GM23338 (cell line): ENCODE data around the gene PIGR. TPM values are rescaled to one million over a fixed set of nuclear protein-coding genes. Genes with fewer than 3 reads are reported as not detected.
A peak's percentile ranks its signal among the peaks of the same experiment; 100 is the strongest.

Experiments used
- ATAC-seq: fragments of 200-7000 bp; cut with Tn5 transposase; 3 replicates; pipeline ENCODE4 v1.9.1; 2020
- DNase-seq: peaks from one replicate; pipeline ENCODE4 v3.0.0-alpha.2; 2015; ENCODE audit warnings: low spot score
- H2AFZ ChIP-seq: fragments of 200-600 bp; sonication (generic); 2 replicates; pipeline ENCODE4 v1.8.0; 2016; ENCODE audit warnings: antibody characterized with exemption, mild to moderate bottlenecking, moderate library complexity
- H3F3A ChIP-seq: fragments of 200-600 bp; sonication (generic); replicated peaks from 2 replicates; pipeline ENCODE4 v1.8.0; 2017; ENCODE audit warnings: antibody characterized with exemption, mixed run types, low read depth
- H3K27ac ChIP-seq: fragments of 200-600 bp; sonication (generic); 2 replicates; pipeline ENCODE4 v1.6.1; 2016; ENCODE audit warnings: low read depth
- H3K27me3 ChIP-seq: fragments of 200-600 bp; sonication (generic); 2 replicates; pipeline ENCODE4 v1.8.0; 2016; ENCODE audit warnings: mild to moderate bottlenecking, mixed run types, moderate library complexity; ENCODE audit not compliant: insufficient read depth
- H3K36me3 ChIP-seq: fragments of 200-600 bp; sonication (generic); 2 replicates; pipeline ENCODE4 v1.8.0; 2016; ENCODE audit warnings: mild to moderate bottlenecking; ENCODE audit not compliant: insufficient read depth
- H3K4me1 ChIP-seq: fragments of 200-600 bp; sonication (generic); 2 replicates; pipeline ENCODE4 v1.8.0; 2016; ENCODE audit warnings: mild to moderate bottlenecking, moderate library complexity; ENCODE audit not compliant: insufficient read depth
- H3K4me2 ChIP-seq: fragments of 200-600 bp; sonication (generic); 2 replicates; pipeline ENCODE4 v1.7.1; 2017; ENCODE audit warnings: mixed run types
- H3K4me3 ChIP-seq: fragments of 200-600 bp; sonication (generic); 2 replicates; pipeline ENCODE4 v1.6.1; 2016; ENCODE audit warnings: mixed run types
- H3K79me2 ChIP-seq: fragments of 200-600 bp; sonication (generic); replicated peaks from 2 replicates; pipeline ENCODE4 v1.8.0; 2017; ENCODE audit warnings: mild to moderate bottlenecking; ENCODE audit not compliant: insufficient read depth
- H3K9me2 ChIP-seq: fragments of 200-600 bp; sonication (generic); 2 replicates; pipeline ENCODE4 v1.8.0; 2017; ENCODE audit not compliant: insufficient read depth
- H4K20me1 ChIP-seq: fragments of 200-600 bp; sonication (generic); replicated peaks from 2 replicates; pipeline ENCODE4 v1.8.0; 2017; ENCODE audit warnings: mild to moderate bottlenecking; ENCODE audit not compliant: insufficient read depth
- H3K27ac Mint-ChIP-seq: 2 replicates; pipeline ENCODE4 v1.8.0; 2020; ENCODE audit warnings: inconsistent platforms, mild to moderate bottlenecking, moderate library complexity, mixed read lengths
- H3K27me3 Mint-ChIP-seq: 3 replicates; pipeline ENCODE4 v1.8.0; 2022; ENCODE audit warnings: low read depth, mild to moderate bottlenecking, moderate library complexity, mixed read lengths, inconsistent platforms; ENCODE audit not compliant: insufficient read depth, poor library complexity
- H3K36me3 Mint-ChIP-seq: 3 replicates; pipeline ENCODE4 v1.8.0; 2021; ENCODE audit warnings: low read depth, mild to moderate bottlenecking, inconsistent platforms, moderate library complexity, mixed read lengths
- H3K4me1 Mint-ChIP-seq: 3 replicates; pipeline ENCODE4 v1.8.0; 2020; ENCODE audit warnings: mild to moderate bottlenecking, inconsistent platforms, mixed read lengths
- H3K4me3 Mint-ChIP-seq: 3 replicates; pipeline ENCODE4 v1.8.0; 2021; ENCODE audit warnings: moderate library complexity, mild to moderate bottlenecking, inconsistent platforms, mixed read lengths
- H3K9me3 Mint-ChIP-seq: 3 replicates; pipeline ENCODE4 v1.8.0; 2020; ENCODE audit warnings: moderate library complexity, mild to moderate bottlenecking, inconsistent platforms, mixed read lengths
- CREB1 ChIP-seq: fragments of 250-450 bp; sonication (Bioruptor Pico); IDR thresholded peaks from 2 replicates; pipeline ENCODE4 v1.5.0; 2020; ENCODE audit warnings: low read depth, mild to moderate bottlenecking, moderate library complexity
- CTCF ChIP-seq, 2 experiments: fragments of 200-600 bp in 1 of 2; sonication (generic) in 1 of 2; conservative IDR thresholded peaks; 2 replicates each; pipeline versions ENCODE4 v1.5.1 to v1.6.1; 2016 to 2017; ENCODE audit warnings: antibody characterized with exemption in 2 of 2, low read depth in 2 of 2, mild to moderate bottlenecking in 2 of 2, moderate library complexity in 1 of 2
- EZH2 ChIP-seq: fragments of 200-600 bp; sonication (generic); IDR thresholded peaks from one replicate; pipeline ENCODE4 v1.8.0; 2017; ENCODE audit warnings: antibody characterized with exemption, mild to moderate bottlenecking, low read depth; ENCODE audit not compliant: unreplicated experiment
- EZH2phosphoT487 ChIP-seq: fragments of 200-600 bp; sonication (generic); IDR thresholded peaks from one replicate; pipeline ENCODE4 v1.8.1; 2018; ENCODE audit warnings: antibody characterized with exemption; ENCODE audit not compliant: unreplicated experiment
- JUNB ChIP-seq: IDR thresholded peaks from one replicate; pipeline ENCODE4 v1.6.1; 2016; ENCODE audit warnings: antibody characterized with exemption; ENCODE audit not compliant: unreplicated experiment
- NANOG ChIP-seq: IDR thresholded peaks from 2 replicates; pipeline ENCODE4 v1.6.1; 2016; ENCODE audit warnings: antibody characterized with exemption, borderline replicate concordance
- POLR2AphosphoS5 ChIP-seq: IDR thresholded peaks from 2 replicates; pipeline ENCODE4 v1.6.1; 2016; ENCODE audit warnings: antibody characterized with exemption, low read depth
- STAT1 ChIP-seq: IDR thresholded peaks from one replicate; pipeline ENCODE4 v1.6.1; 2016; ENCODE audit warnings: antibody characterized with exemption; ENCODE audit not compliant: unreplicated experiment
- ZNF114 ChIP-seq: fragments of 250-450 bp; sonication (Bioruptor Pico); IDR thresholded peaks from 2 replicates; pipeline ENCODE4 v1.5.0; 2020; ENCODE audit warnings: mild to moderate bottlenecking, moderate library complexity
- ZNF331 ChIP-seq: fragments of 250-450 bp; sonication (Bioruptor Pico); IDR thresholded peaks from 2 replicates; pipeline ENCODE4 v1.5.0; 2020; ENCODE audit warnings: low read depth, mild to moderate bottlenecking, moderate library complexity
- polyA plus RNA-seq: library from polyadenylated mRNA; unstranded; fragments of >200 nt; fragmentation: Nextera tagmentation; extraction: Ambion mirVana; gene quantifications from 2 replicates; pipeline ENCODE4 v1.2.1, GENCODE V29; 2016
- total RNA-seq: library from RNA; depleted of rRNA; stranded (reverse); fragments of >200 nt; shearing (Covaris generic); gene quantifications from 2 replicates; pipeline ENCODE4 v1.2.3, GENCODE V29; 2014
- TF ChIP-seq, protein P1 (sequence below): IDR thresholded peaks from 2 replicates; pipeline ENCODE4 v1.6.1; 2016; ENCODE audit warnings: antibody characterized with exemption
- TF ChIP-seq, protein P2 (sequence below): IDR thresholded peaks from one replicate; pipeline ENCODE4 v1.6.1; 2018; ENCODE audit warnings: antibody characterized with exemption; ENCODE audit not compliant: unreplicated experiment
- TF ChIP-seq, protein P3 (sequence below): fragments of 250-450 bp; sonication (Bioruptor Pico); IDR thresholded peaks from 2 replicates; pipeline ENCODE4 v1.5.0; 2020; ENCODE audit warnings: mild to moderate bottlenecking, moderate library complexity

The PIGR gene
- total and polyA plus RNA-seq, 2 experiments from 2014 or later, result not detected

DNA sequence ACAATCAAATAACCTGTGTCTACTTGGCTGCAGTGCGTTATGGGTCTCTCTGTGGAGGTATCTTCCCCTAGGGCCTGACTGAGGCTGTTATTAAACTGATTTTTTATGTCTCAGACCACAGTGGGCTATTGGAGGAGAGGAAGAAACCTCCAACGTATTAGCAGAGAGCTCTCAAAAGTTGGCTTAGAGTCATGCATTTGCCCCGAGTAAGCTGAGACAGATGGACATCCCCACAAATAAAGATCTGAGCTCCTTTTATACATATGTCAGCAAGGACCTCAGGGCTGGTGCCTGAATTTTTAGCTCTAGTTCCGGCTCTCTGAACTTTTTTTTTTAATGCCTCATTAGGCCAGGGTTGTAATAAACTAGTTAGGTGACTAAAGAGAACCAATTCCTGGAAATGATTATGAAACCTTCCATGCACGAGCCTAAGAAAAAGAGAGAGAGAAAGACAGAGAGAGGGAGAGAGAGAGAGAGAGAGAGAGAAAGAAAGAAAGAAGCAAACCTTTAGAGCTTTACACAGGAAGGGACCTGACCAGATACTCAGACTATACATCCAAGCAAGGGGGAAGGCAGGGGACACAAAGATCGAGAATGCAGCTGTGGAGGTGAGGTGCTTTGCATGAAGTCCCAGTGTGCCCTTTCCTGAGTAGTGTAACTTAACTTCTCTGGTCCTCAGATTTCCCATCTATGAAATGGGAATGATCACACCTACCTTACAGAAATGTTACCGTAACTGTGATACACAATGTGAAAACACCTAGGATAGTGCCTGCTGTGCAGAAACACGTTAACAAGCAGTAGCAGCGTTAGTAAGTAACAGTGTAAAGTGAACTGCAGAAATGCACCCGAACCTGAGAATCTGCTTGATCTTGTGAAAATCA is 8.4 kb upstream of the PIGR start:
- Mint-ChIP-seq H3K4me1 (no peaks in the 10 kb centered on the region), H3K9me3 (no peaks in the 10 kb centered on the region), H3K4me3 (no peak overlapping the region), H3K36me3 (no peaks in the 10 kb centered on the region), H3K27ac (no peak overlapping the region), H3K27me3 (peaks cover 8% of the 10 kb centered on the region)
- DNase-seq (no peak), ATAC-seq (no peak)
- Histone ChIP-seq H3K79me2 (no peaks in the 10 kb centered on the region), H3K4me3 (no peak overlapping the region), H3K27ac (no peak overlapping the region), H3K4me2 (no peak overlapping the region), H3K4me1 (no peaks in the 10 kb centered on the region), H3K36me3 (no peaks in the 10 kb centered on the region), H3F3A (no peaks in the 10 kb centered on the region), H3K27me3 (no peaks in the 10 kb centered on the region), H3K9me2 (peaks cover 4% of the 10 kb centered on the region; the same call in 1 of the 2 replicates), H4K20me1 (no peaks in the 10 kb centered on the region), H2AFZ (peak overlapping the region; percentile 63; the same call in 1 of the 2 replicates)
- TF ChIP-seq ZNF114 (CRISPR knock-in tag) (no peak), POLR2AphosphoS5 (no peak), CREB1 (CRISPR knock-in tag) (no peak), CTCF (conservative IDR thresholded peaks at IDR 0.05; ENCODE audit: low read depth in 2 of 2) (no peak), ZNF331 (CRISPR knock-in tag) (no peak), EZH2phosphoT487 (no peak), NANOG (no peak), JUNB (no peak), EZH2 (no peak), STAT1 (no peak)
- TF ChIP-seq, protein P1, sequence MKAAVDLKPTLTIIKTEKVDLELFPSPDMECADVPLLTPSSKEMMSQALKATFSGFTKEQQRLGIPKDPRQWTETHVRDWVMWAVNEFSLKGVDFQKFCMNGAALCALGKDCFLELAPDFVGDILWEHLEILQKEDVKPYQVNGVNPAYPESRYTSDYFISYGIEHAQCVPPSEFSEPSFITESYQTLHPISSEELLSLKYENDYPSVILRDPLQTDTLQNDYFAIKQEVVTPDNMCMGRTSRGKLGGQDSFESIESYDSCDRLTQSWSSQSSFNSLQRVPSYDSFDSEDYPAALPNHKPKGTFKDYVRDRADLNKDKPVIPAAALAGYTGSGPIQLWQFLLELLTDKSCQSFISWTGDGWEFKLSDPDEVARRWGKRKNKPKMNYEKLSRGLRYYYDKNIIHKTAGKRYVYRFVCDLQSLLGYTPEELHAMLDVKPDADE, result no peak
- TF ChIP-seq, protein P2, sequence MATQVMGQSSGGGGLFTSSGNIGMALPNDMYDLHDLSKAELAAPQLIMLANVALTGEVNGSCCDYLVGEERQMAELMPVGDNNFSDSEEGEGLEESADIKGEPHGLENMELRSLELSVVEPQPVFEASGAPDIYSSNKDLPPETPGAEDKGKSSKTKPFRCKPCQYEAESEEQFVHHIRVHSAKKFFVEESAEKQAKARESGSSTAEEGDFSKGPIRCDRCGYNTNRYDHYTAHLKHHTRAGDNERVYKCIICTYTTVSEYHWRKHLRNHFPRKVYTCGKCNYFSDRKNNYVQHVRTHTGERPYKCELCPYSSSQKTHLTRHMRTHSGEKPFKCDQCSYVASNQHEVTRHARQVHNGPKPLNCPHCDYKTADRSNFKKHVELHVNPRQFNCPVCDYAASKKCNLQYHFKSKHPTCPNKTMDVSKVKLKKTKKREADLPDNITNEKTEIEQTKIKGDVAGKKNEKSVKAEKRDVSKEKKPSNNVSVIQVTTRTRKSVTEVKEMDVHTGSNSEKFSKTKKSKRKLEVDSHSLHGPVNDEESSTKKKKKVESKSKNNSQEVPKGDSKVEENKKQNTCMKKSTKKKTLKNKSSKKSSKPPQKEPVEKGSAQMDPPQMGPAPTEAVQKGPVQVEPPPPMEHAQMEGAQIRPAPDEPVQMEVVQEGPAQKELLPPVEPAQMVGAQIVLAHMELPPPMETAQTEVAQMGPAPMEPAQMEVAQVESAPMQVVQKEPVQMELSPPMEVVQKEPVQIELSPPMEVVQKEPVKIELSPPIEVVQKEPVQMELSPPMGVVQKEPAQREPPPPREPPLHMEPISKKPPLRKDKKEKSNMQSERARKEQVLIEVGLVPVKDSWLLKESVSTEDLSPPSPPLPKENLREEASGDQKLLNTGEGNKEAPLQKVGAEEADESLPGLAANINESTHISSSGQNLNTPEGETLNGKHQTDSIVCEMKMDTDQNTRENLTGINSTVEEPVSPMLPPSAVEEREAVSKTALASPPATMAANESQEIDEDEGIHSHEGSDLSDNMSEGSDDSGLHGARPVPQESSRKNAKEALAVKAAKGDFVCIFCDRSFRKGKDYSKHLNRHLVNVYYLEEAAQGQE, result no peak
- TF ChIP-seq, protein P3, sequence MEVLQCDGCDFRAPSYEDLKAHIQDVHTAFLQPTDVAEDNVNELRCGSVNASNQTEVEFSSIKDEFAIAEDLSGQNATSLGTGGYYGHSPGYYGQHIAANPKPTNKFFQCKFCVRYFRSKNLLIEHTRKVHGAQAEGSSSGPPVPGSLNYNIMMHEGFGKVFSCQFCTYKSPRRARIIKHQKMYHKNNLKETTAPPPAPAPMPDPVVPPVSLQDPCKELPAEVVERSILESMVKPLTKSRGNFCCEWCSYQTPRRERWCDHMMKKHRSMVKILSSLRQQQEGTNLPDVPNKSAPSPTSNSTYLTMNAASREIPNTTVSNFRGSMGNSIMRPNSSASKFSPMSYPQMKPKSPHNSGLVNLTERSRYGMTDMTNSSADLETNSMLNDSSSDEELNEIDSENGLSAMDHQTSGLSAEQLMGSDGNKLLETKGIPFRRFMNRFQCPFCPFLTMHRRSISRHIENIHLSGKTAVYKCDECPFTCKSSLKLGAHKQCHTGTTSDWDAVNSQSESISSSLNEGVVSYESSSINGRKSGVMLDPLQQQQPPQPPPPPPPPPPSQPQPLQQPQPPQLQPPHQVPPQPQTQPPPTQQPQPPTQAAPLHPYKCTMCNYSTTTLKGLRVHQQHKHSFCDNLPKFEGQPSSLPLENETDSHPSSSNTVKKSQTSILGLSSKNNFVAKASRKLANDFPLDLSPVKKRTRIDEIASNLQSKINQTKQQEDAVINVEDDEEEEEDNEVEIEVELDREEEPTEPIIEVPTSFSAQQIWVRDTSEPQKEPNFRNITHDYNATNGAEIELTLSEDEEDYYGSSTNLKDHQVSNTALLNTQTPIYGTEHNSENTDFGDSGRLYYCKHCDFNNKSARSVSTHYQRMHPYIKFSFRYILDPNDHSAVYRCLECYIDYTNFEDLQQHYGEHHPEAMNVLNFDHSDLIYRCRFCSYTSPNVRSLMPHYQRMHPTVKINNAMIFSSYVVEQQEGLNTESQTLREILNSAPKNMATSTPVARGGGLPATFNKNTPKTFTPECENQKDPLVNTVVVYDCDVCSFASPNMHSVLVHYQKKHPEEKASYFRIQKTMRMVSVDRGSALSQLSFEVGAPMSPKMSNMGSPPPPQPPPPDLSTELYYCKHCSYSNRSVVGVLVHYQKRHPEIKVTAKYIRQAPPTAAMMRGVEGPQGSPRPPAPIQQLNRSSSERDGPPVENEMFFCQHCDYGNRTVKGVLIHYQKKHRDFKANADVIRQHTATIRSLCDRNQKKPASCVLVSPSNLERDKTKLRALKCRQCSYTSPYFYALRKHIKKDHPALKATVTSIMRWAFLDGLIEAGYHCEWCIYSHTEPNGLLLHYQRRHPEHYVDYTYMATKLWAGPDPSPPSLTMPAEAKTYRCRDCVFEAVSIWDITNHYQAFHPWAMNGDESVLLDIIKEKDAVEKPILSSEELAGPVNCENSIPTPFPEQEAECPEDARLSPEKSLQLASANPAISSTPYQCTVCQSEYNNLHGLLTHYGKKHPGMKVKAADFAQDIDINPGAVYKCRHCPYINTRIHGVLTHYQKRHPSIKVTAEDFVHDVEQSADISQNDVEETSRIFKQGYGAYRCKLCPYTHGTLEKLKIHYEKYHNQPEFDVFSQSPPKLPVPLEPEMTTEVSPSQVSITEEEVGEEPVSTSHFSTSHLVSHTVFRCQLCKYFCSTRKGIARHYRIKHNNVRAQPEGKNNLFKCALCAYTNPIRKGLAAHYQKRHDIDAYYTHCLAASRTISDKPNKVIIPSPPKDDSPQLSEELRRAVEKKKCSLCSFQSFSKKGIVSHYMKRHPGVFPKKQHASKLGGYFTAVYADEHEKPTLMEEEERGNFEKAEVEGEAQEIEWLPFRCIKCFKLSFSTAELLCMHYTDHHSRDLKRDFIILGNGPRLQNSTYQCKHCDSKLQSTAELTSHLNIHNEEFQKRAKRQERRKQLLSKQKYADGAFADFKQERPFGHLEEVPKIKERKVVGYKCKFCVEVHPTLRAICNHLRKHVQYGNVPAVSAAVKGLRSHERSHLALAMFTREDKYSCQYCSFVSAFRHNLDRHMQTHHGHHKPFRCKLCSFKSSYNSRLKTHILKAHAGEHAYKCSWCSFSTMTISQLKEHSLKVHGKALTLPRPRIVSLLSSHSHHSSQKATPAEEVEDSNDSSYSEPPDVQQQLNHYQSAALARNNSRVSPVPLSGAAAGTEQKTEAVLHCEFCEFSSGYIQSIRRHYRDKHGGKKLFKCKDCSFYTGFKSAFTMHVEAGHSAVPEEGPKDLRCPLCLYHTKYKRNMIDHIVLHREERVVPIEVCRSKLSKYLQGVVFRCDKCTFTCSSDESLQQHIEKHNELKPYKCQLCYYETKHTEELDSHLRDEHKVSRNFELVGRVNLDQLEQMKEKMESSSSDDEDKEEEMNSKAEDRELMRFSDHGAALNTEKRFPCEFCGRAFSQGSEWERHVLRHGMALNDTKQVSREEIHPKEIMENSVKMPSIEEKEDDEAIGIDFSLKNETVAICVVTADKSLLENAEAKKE (CRISPR knock-in tag), result no peak
